T-helper 2 cell (primary cell): ENCODE results near the gene TELO2.
A peak's percentile ranks its signal among the peaks of the same experiment; 100 is the strongest.

Source experiments
- DNase-seq, 5 experiments: peaks; one replicate each; pipeline versions ENCODE4 v3.0.0 to v3.0.0-alpha.2; 2012 to 2022

Gene TELO2

GRCh38 chr16:1539720-1540555 is 46.8 kb downstream of the TELO2 start:
- DNase-seq = no peak

GRCh38 chr16:1540556-1540855 is 47.3 kb downstream of the TELO2 start:
- no peak for DNase-seq

- DNase-seq = no peak
Observed at GRCh38 chr16:1541293-1542165, 48.4 kb downstream of the TELO2 start.

- DNase-seq = no peak
Observed at GRCh38 chr16:1542166-1542500, 49.0 kb downstream of the TELO2 start.

GRCh38 chr16:1542533-1542932 is 49.4 kb downstream of the TELO2 start:
- DNase-seq = no peak

GRCh38 chr16:1543085-1543896 is 50.1 kb downstream of the TELO2 start:
- peak in 2 of 5 experiments; percentile 48 to 60 for DNase-seq

GRCh38 chr16:1545044-1546040 is 52.2 kb downstream of the TELO2 start:
- DNase-seq = no peak

- DNase-seq = no peak
Observed at GRCh38 chr16:1546430-1546829, 53.3 kb downstream of the TELO2 start.

- DNase-seq = no peak
Observed at GRCh38 chr16:1548233-1548632, 55.1 kb downstream of the TELO2 start.

- no peak for DNase-seq
Observed at GRCh38 chr16:1548727-1549126, 55.6 kb downstream of the TELO2 start.

GRCh38 chr16:1550069-1550468 is 56.9 kb downstream of the TELO2 start:
- no peak for DNase-seq

- DNase-seq = no peak
Observed at GRCh38 chr16:1550696-1551095, 57.5 kb downstream of the TELO2 start.

GRCh38 chr16:1551166-1551565 is 58.0 kb downstream of the TELO2 start:
- no peak for DNase-seq

GRCh38 chr16:1552129-1552528 is 59.0 kb downstream of the TELO2 start:
- no peak for DNase-seq

GRCh38 chr16:1553946-1554825 is 61.0 kb downstream of the TELO2 start:
- DNase-seq = no peak

GRCh38 chr16:1554826-1555445 is 61.8 kb downstream of the TELO2 start:
- DNase-seq = no peak

- no peak for DNase-seq
Observed at GRCh38 chr16:1556254-1556653, 63.1 kb downstream of the TELO2 start.

- DNase-seq = no peak
Observed at GRCh38 chr16:1557074-1557473, 63.9 kb downstream of the TELO2 start.

- DNase-seq = no peak
Observed at GRCh38 chr16:1557576-1557975, 64.4 kb downstream of the TELO2 start.

GRCh38 chr16:1559446-1559975 is 66.4 kb downstream of the TELO2 start:
- DNase-seq = peak in 2 of 5 experiments; percentile 18 to 76
